Mucosa of descending colon (tissue), 3 donors: ENCODE results near the gene CCDC177. TPM values are rescaled to one million over a fixed set of nuclear protein-coding genes. Genes with fewer than 3 reads are reported as not detected.

Experiments
- total RNA-seq, 3 donors: library from RNA; stranded (reverse); fragmentation: NEBNext Ultra II Directional in 2 of 3; extraction: Animal tissue kit (Norgen Biotek cat#: 25700) in 2 of 3; gene quantifications; one replicate each; pipeline versions ENCODE4 v1.2.1 to v1.2.4, GENCODE V29; 2021 to 2023
- donor health status: DM: no; HTN: no; CAD: no; lungs with moderate emphysema.
- donor health status: DM: no; HTN: no; CAD: no.
- donor health status: DM: no; HTN: yes; CAD: no.

Gene CCDC177
- total RNA-seq, 3 donors from 2014 or later, result not detected

Other genes with a start within 250 kb of the CCDC177 start
- gene ERH, start 176.6 kb downstream of the CCDC177 start, total RNA-seq, result 100 to 1,000 TPM; 107 to 144 (median 125) TPM
- 10 to 100 TPM; 52.5 to 82.9 (median 78.5) TPM for gene SLC39A9, start 176.2 kb downstream of the CCDC177 start, total RNA-seq
- under 1 TPM in 2 of 3 donors, not detected in 1; 0.06 to 0.14 TPM for gene PLEKHD1, start 90.1 kb downstream of the CCDC177 start, total RNA-seq
- gene SUSD6, start 36.7 kb upstream of the CCDC177 start, total RNA-seq, result 10 to 100 TPM; 56.3 to 98.3 (median 95.6) TPM
- gene SRSF5, start 192.3 kb upstream of the CCDC177 start, total RNA-seq, result 100 to 1,000 TPM; 324 to 383 (median 352) TPM
- not detected for gene SLC10A1, start 222.4 kb upstream of the CCDC177 start, total RNA-seq